ENCODE results near the gene ITPA.

GRCh38 chr20:3244613-3245012, 35.3 kb downstream of the ITPA start:
- TF ChIP-seq, protein P1, sequence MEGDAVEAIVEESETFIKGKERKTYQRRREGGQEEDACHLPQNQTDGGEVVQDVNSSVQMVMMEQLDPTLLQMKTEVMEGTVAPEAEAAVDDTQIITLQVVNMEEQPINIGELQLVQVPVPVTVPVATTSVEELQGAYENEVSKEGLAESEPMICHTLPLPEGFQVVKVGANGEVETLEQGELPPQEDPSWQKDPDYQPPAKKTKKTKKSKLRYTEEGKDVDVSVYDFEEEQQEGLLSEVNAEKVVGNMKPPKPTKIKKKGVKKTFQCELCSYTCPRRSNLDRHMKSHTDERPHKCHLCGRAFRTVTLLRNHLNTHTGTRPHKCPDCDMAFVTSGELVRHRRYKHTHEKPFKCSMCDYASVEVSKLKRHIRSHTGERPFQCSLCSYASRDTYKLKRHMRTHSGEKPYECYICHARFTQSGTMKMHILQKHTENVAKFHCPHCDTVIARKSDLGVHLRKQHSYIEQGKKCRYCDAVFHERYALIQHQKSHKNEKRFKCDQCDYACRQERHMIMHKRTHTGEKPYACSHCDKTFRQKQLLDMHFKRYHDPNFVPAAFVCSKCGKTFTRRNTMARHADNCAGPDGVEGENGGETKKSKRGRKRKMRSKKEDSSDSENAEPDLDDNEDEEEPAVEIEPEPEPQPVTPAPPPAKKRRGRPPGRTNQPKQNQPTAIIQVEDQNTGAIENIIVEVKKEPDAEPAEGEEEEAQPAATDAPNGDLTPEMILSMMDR (IDR thresholded peaks at IDR 0.05), result no peak
- TF ChIP-seq POLR2AphosphoS5 (IDR thresholded peaks at IDR 0.05) (no peak), POLR2A (IDR thresholded peaks at IDR 0.05) (no peak)
